Naive thymus-derived CD8-positive, alpha-beta T cell (primary cell): ENCODE data around the gene IGFLR1. TPM values are rescaled to one million over a fixed set of nuclear protein-coding genes. Genes with fewer than 3 reads are reported as not detected.

Source experiments
- ATAC-seq, 2 donors: fragments of 150-1000 bp; cut with Tn5 transposase in 1 of 2; sonication (Bioruptor Pico), chemical (Tn5 transposase) in 1 of 2; 1 replicate in 1 of 2; 2 replicates in 1 of 2; pipeline ENCODE4 v1.10.0; 2021; ENCODE audit warnings: mild to moderate bottlenecking in 2 of 2, moderate library complexity in 2 of 2
- POLR2A ChIA-PET: fragments of 350-600 bp; sonication (Branson Sonifier 250); formaldehyde crosslinking; loops from one replicate; lab custom pipeline; 2021; ENCODE audit warnings: antibody characterized with exemption; lab: Charles Lee
- DNase-seq, 10 donors: peaks; one replicate each; pipeline versions ENCODE4 v3.0.0 to v3.0.0-alpha.2; 2020 to 2022
- H3K27ac Mint-ChIP-seq, 10 donors: one replicate each; pipeline ENCODE4 v1.8.0; 2020 to 2022; ENCODE audit warnings: mild to moderate bottlenecking in 10 of 10, mixed read lengths in 10 of 10, moderate library complexity in 4 of 10, inconsistent platforms in 1 of 10
- H3K27me3 Mint-ChIP-seq, 5 donors: one replicate each; pipeline ENCODE4 v1.8.0; 2021 to 2022; ENCODE audit warnings: mixed read lengths in 5 of 5
- H3K36me3 Mint-ChIP-seq, 3 donors: one replicate each; pipeline ENCODE4 v1.8.0; 2020 to 2022; ENCODE audit warnings: mixed read lengths in 3 of 3, mild to moderate bottlenecking in 2 of 3, inconsistent platforms in 1 of 3
- H3K4me1 Mint-ChIP-seq, 4 donors: one replicate each; pipeline ENCODE4 v1.8.0; 2021 to 2022; ENCODE audit warnings: mixed read lengths in 4 of 4
- H3K4me3 Mint-ChIP-seq, 10 donors: one replicate each; pipeline ENCODE4 v1.8.0; 2020 to 2022; ENCODE audit warnings: mild to moderate bottlenecking in 10 of 10, mixed read lengths in 10 of 10, moderate library complexity in 6 of 10, inconsistent platforms in 1 of 10
- H3K9me3 Mint-ChIP-seq, 9 donors: one replicate each; pipeline ENCODE4 v1.8.0; 2020 to 2022; ENCODE audit warnings: mixed read lengths in 9 of 9, mild to moderate bottlenecking in 3 of 9, inconsistent platforms in 1 of 9, moderate library complexity in 1 of 9
- polyA plus RNA-seq, 3 donors: library from polyadenylated mRNA; unstranded; fragments of 300-500 nt; fragmentation: Illumina TruSeq; gene quantifications; one replicate each; pipeline ENCODE4 v1.2.3, GENCODE V29; 2021
- total RNA-seq, 8 experiments: library from RNA in 2 of 8; stranded (reverse) in 2 of 8; gene quantifications; one replicate each; pipeline ENCODE4 v1.2.3 and lab custom pipeline; 2021 to 2026

The IGFLR1 gene
- total and polyA plus RNA-seq, 5 experiments from 2014 or later, result 70.2 to 92.7 (median 82.5) TPM

DNA sequence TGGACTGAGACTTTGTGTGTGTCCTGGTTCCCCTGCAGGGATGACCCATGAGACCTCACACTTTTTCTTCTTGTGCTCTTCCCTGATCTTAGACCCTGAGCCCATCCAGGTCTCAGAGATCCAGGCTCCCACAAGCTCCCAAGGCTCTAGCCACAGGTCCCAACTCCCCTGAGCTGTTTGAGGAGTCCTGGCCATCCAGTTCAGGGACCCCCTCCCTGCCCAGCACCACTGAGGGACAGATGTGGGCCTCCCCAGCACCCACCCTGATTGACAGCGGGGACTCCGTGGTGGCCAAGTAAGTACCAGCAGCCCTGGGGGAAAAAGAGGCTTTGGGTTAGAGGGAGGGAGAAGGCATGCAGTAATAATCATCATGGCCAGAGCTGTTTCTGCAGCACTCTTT, 17.4 kb upstream of the IGFLR1 start:
- no peak for ATAC-seq

DNA sequence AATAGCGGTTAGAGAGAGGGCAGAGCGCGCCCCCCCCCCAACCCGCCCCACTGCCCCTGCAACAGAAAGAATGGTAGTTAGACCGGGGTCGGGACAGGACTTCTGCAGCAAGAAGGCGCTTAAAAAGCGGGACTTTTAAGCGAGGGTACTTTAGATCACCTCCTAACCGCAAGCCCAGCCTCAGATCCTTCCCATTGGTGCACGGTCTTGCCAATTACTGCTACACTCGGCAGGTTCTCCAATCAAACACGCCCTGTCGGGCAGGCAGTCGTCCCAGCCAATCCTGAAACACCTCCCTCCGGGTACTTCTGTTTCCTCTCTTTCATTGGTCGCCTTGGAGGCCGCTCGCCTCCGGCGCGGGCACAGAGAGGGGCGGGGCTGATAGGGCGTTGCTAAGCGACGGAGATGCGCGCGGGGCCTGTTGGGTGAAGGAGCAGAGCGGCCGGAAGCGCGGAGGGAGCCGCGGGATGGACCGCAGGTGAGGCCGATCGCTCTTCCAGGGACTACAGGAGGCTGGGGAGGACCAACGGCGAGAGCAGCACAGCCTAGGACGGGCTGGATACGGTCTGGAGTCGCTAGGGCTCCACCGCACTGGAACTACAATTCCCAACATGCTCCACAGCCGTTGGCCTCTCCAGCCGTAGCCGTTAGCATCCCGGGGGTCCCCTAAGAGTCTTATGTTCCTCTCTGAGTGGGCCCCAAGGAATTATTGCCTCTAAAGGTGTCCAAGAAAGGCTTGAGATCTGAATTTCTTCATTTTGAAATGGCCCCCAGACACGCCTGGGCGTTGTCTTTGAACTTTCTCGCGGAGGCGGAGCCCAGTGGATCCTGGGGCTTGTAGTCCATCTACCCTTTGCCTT, 15.7 kb upstream of the IGFLR1 start, which contains the start of gene PROSER3:
TSS of gene PROSER3 (plus strand) at position 428 of the 860 bp plus-strand sequence. CDS start at position 468, 40 bp downstream.
- H3K4me3 Mint-ChIP-seq, result peak within 1 kb of the TSS; percentile 90 to 99 (median 98)
- H3K4me1 Mint-ChIP-seq, result peaks cover 18 to 41% (median 40%) of the 10 kb centered on the region in 4 donors
- peaks cover 0 to 34% (median 5%) of the 10 kb centered on the region in 3 donors for H3K36me3 Mint-ChIP-seq
- ATAC-seq (peak; percentile 97), DNase-seq (peak; percentile 91 to 100 (median 99))
- peak within 1 kb of the TSS; percentile 93 to 98 (median 96) for H3K27ac Mint-ChIP-seq
- peaks cover 2 to 12% (median 9%) of the 10 kb centered on the region in 5 donors for H3K27me3 Mint-ChIP-seq
- H3K9me3 Mint-ChIP-seq, result no peaks in the 10 kb centered on the region
- POLR2A ChIA-PET, result interaction anchor here (0.9 to 4.1 kb wide), 7 partner anchors 10 to 55 kb away, joined by 4 to 36 read pairs (median 6); partner anchors contain the start of genes IGFLR1, LIN37, PSENEN and U2AF1L4

More for the DNA sequence above, 17.4 kb upstream of the IGFLR1 start:
- POLR2A ChIA-PET, result interaction anchor here (1.3 to 1.8 kb wide), 2 partner anchors 15 to 18 kb away, joined by 4 to 7 read pairs; partner anchors contain the start of genes IGFLR1, PSENEN and U2AF1L4
- Mint-ChIP-seq H3K4me3 (peak overlapping the region; percentile 16 to 98 (median 78)), H3K27me3 (peaks cover 2 to 11% (median 9%) of the 10 kb centered on the region in 5 donors), H3K36me3 (peaks cover 0 to 40% (median 0%) of the 10 kb centered on the region in 3 donors), H3K4me1 (peaks cover 17 to 41% (median 40%) of the 10 kb centered on the region in 4 donors), H3K9me3 (no peaks in the 10 kb centered on the region), H3K27ac (peak overlapping the region in 4 of 10 donors; percentile 16 to 85 (median 46))
- no peak for DNase-seq

DNA sequence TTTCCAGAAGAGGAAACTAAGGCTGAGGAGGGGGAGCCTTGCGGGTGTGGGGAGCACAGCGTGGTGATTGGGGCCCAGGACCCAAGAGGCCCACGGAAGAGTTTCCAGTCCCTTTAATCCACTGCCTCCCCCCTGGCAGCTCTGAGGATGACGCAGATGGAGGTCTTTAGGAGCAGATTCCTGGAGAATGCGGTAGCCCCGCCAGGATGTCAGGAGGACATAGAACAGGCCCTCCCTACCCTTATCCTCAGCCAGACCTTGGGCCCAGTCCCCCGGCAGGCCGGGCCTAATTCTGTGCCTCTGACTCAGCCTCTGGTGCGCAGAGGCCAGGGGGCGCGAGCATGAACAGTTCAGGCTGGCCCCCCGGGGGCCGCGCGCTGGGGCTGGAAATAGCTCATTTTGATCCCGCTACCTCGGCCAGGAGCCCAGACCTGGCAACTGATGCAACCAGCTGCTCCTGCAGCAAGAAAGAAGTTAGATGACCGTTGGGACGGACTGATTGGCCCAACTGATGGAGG, 15.0 kb upstream of the IGFLR1 start:
- Mint-ChIP-seq H3K9me3 (no peaks in the 10 kb centered on the region), H3K4me3 (peak overlapping the region; percentile 90 to 99 (median 98)), H3K27ac (peak overlapping the region in 6 of 10 donors; percentile 44 to 98 (median 94)), H3K4me1 (peaks cover 18 to 41% (median 40%) of the 10 kb centered on the region in 4 donors), H3K36me3 (peaks cover 0 to 27% (median 5%) of the 10 kb centered on the region in 3 donors), H3K27me3 (peaks cover 2 to 12% (median 9%) of the 10 kb centered on the region in 5 donors)
- ATAC-seq (no peak), DNase-seq (peak in 2 of 10 donors; percentile 21)
- POLR2A ChIA-PET, result interaction anchor here (0.6 to 4.1 kb wide), 7 partner anchors 8 to 55 kb away, joined by 3 to 36 read pairs (median 6); partner anchors contain the start of genes IGFLR1, LIN37, PSENEN and U2AF1L4

DNA sequence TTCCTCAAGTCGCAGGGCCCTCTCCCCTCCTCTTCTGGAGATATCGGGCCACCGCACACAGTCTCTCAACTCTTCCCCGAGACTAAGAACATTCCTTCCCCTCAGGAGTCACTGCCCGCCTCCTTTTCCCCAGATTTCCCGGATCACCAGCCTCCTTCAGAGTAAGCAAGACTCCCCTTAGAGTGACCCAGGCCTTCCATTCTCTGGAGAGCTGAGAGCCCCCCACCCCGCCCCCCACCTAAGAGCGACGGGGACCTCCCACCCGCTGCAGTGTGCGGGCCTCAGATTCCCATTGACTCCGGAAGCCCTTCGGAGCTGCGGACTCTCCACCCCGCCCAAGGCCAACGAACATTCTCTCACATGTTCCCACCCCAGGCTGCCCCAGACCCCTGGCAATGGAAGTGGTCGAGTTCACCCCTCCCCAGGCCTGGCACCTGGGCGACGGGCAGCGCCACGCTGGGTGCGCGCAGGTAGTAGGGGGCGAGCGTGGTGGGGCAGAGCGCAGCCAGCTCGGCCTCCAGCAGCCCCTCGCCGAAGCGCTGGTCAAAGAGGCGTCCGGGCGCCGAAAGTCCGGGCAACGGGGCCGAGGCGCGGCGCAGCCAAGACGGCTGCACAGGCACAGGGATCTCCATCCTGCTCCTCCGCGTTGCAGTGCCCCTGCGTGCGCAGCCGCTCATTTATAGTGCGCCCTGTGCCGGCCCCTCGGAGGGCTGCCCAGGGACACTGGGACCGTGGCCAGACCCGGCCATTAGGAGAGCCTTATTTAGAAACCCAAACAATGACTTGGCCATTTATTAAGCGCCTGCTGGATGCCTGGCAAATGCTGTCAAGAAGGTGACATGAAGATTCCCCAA, 14.4 kb upstream of the IGFLR1 start, which contains the start of gene HSPB6:
TSS of gene HSPB6 (minus strand) at position 653 of the 854 bp plus-strand sequence. CDS start at position 632, 21 bp downstream.
- POLR2A ChIA-PET, result interaction anchor here (0.6 to 4.1 kb wide), 8 partner anchors 7 to 109 kb away, joined by 3 to 36 read pairs (median 5); partner anchors contain the start of genes COX6B1, IGFLR1, LIN37 and PSENEN
- peak within 1 kb of the TSS; percentile 93 to 98 (median 96) for H3K27ac Mint-ChIP-seq
- peak within 1 kb of the TSS; percentile 90 to 99 (median 98) for H3K4me3 Mint-ChIP-seq
- ATAC-seq, result no peak
- no peaks in the 10 kb centered on the region for H3K9me3 Mint-ChIP-seq
- H3K36me3 Mint-ChIP-seq, result peaks cover 0 to 24% (median 5%) of the 10 kb centered on the region in 3 donors
- H3K4me1 Mint-ChIP-seq, result peaks cover 16 to 41% (median 38%) of the 10 kb centered on the region in 4 donors
- no peak for DNase-seq
- peaks cover 2 to 12% (median 9%) of the 10 kb centered on the region in 5 donors for H3K27me3 Mint-ChIP-seq

DNA sequence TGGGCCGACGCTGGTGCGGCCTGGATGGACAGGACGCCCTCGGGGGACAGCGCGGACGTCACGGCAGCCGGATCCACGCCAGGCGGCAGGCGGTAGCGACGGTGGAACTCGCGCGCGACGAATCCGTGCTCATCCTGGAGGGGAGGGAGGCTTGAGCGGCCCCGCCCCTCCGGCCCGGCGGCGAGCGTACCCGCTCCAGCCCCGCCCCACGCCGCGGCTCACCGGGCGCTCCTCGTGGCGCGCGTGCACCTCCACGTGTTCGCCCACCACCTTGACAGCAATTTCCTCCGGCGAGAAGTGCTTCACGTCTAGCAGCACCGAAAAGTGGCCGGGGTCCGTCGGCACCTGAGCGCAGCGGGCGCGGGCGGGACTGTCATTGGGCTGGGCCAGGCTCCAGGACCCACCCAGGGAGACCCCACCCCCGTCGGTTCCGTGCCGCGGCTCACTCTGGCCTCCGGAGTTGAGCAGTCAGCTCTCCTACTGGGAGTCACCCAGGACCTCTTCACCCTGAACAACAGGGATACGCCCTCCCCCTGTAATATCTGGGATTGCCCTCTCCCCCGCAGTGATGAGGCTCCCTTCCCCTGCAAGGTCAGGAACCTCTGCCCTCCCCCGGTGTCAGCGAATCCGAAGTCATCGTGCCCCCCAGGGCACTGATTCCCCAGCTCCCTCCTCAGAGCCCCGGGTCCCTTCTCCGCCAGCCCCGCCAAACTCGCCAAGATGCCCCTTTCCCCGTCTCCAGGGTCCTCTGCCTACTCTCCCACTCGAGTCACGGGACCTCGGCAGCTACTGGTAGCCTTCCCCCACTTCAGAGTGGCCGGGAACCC, 13.5 kb upstream of the IGFLR1 start:
- ATAC-seq (peak in 1 of 2 donors; percentile 6), DNase-seq (peak in 9 of 10 donors; percentile 34 to 74 (median 55))
- peak overlapping the region in 3 of 10 donors; percentile 69 to 91 (median 79) for H3K27ac Mint-ChIP-seq
- POLR2A ChIA-PET, result interaction anchor here (0.9 to 4.1 kb wide), 5 partner anchors 8 to 108 kb away, joined by 4 to 36 read pairs (median 10); partner anchors contain the start of genes COX6B1, IGFLR1, LIN37 and PSENEN
- peak overlapping the region; percentile 16 to 95 (median 66) for H3K4me3 Mint-ChIP-seq
- peaks cover 16 to 41% (median 37%) of the 10 kb centered on the region in 4 donors for H3K4me1 Mint-ChIP-seq
- H3K9me3 Mint-ChIP-seq, result no peaks in the 10 kb centered on the region
- peaks cover 0 to 19% (median 7%) of the 10 kb centered on the region in 3 donors for H3K36me3 Mint-ChIP-seq
- H3K27me3 Mint-ChIP-seq, result peaks cover 2 to 12% (median 9%) of the 10 kb centered on the region in 5 donors

DNA sequence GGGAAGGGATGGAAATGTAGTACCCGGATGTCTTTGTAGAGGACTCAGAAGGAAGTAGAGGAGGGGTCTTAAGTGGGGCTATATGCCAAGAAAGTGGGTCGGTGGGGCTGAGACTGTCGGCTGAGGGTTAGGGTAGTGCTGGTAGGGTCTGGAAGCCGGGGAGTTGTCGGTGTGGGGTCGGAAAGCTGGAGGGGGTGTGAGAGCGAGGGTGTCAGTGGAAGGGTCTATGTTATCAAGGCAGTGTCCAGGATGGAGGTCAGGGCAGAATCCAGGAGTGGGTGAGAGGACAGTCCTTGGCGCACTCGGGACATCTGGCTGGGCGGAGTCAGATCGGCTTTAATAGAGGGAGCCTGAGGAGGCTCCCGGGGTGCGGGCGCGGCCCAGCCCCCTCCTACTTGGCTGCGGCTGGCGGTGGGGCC, 12.9 kb upstream of the IGFLR1 start:
- peaks cover 2 to 12% (median 9%) of the 10 kb centered on the region in 5 donors for H3K27me3 Mint-ChIP-seq
- H3K4me1 Mint-ChIP-seq, result peaks cover 16 to 41% (median 36%) of the 10 kb centered on the region in 4 donors
- H3K9me3 Mint-ChIP-seq, result no peaks in the 10 kb centered on the region
- no peak for DNase-seq
- peak overlapping the region in 9 of 10 donors; percentile 28 to 95 (median 58) for H3K4me3 Mint-ChIP-seq
- POLR2A ChIA-PET, result interaction anchor here (0.9 to 4.1 kb wide), 2 partner anchors 11 to 107 kb away, joined by 4 to 36 read pairs; partner anchors contain the start of genes COX6B1, IGFLR1, PSENEN and U2AF1L4
- peaks cover 0 to 17% (median 7%) of the 10 kb centered on the region in 3 donors for H3K36me3 Mint-ChIP-seq
- H3K27ac Mint-ChIP-seq, result peak overlapping the region in 2 of 10 donors; percentile 34 to 40
- ATAC-seq, result no peak

DNA sequence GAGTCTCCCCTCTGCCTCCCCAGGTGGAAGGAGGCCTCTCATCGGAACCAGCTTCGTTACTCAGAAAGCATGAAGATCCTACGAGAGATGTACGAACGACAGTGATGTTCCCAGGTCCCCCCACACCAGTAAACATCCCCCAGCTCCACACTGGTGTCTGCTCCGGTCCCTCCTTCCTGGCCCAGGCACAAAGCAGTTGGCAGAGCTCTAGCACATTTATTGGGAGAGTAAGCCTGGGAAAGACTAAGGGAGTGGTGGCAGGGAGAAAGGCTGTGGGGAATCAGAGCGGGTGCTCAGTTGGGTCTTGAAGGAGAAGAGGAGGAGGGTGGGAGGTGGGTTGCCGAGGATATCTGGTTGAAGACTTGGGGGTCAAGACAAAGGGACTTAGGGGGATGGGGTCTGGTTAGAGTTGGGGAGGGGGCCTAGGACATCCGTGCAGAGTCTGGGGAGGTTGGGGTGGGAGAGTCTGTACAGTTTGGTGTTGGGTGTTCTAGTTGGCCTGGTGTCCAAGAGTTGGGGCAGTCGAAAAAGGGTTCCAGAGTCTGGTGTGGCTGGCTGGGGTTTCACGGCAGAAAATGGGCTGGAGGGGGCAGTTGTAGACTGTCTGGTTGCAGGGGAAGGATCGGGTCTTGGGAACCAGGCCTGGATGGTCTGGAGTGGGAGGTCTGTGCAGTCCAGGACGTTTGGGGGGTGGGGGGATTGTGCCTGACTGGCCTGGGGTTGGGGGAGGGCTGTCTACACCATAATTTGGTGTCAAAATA, 12.3 kb upstream of the IGFLR1 start:
- Mint-ChIP-seq H3K27ac (peak overlapping the region in 1 of 10 donors; percentile 49), H3K27me3 (peaks cover 2 to 12% (median 9%) of the 10 kb centered on the region in 5 donors), H3K4me3 (peak overlapping the region in 4 of 10 donors; percentile 10 to 95 (median 63)), H3K4me1 (peaks cover 15 to 43% (median 38%) of the 10 kb centered on the region in 4 donors), H3K9me3 (no peaks in the 10 kb centered on the region), H3K36me3 (peaks cover 0 to 17% (median 7%) of the 10 kb centered on the region in 3 donors)
- ATAC-seq (no peak), DNase-seq (peak in 1 of 10 donors; percentile 34)
- POLR2A ChIA-PET, result interaction anchor here (4.1 kb wide), 1 partner anchor 11 kb away, joined by 36 read pairs; the partner anchor contains the start of genes IGFLR1, PSENEN and U2AF1L4

DNA sequence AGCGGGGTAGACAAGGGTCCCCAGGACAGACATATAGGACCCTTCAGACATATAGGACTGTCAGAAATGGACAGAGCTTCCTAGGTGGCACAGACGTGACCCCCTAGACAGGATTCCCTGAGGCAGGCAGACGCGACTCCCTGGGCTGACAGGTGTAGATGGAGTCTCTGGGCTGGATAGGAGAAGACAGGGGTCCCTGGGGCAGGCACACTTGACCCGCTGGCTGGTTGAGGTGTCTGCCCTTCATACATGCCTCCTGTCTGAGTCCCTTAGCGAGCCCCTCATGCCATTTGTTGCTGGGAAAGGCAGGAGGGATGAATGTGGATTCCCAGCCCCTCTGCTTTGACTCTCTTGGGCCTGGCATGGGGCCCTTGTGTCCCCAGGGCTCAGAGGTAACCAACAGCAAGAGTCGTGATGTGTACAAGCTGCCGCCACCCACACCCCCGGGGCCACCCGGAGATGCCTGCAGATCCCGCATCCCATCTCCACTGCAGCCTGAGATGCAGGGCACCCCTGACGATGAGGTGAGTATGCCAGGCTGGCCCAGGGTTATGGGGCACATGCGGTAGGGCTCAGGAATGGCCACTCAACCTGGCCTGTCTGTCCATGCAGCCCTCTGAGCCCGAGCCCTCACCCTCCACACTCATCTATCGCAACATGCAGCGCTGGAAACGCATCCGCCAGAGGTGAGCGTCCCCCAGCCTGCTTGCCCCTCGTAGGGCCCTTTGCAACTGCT, 11.6 kb upstream of the IGFLR1 start:
- peaks cover 0 to 17% (median 7%) of the 10 kb centered on the region in 3 donors for H3K36me3 Mint-ChIP-seq
- ATAC-seq (no peak), DNase-seq (no peak)
- peaks cover 15 to 43% (median 37%) of the 10 kb centered on the region in 4 donors for H3K4me1 Mint-ChIP-seq
- H3K9me3 Mint-ChIP-seq, result no peaks in the 10 kb centered on the region
- peak overlapping the region in 1 of 10 donors; percentile 49 for H3K27ac Mint-ChIP-seq
- POLR2A ChIA-PET, result interaction anchor here (4.1 kb wide), 1 partner anchor 10 kb away, joined by 36 read pairs; the partner anchor contains the start of genes IGFLR1, PSENEN and U2AF1L4
- H3K4me3 Mint-ChIP-seq, result peak overlapping the region in 2 of 10 donors; percentile 10 to 95
- H3K27me3 Mint-ChIP-seq, result peaks cover 2 to 12% (median 9%) of the 10 kb centered on the region in 5 donors

DNA sequence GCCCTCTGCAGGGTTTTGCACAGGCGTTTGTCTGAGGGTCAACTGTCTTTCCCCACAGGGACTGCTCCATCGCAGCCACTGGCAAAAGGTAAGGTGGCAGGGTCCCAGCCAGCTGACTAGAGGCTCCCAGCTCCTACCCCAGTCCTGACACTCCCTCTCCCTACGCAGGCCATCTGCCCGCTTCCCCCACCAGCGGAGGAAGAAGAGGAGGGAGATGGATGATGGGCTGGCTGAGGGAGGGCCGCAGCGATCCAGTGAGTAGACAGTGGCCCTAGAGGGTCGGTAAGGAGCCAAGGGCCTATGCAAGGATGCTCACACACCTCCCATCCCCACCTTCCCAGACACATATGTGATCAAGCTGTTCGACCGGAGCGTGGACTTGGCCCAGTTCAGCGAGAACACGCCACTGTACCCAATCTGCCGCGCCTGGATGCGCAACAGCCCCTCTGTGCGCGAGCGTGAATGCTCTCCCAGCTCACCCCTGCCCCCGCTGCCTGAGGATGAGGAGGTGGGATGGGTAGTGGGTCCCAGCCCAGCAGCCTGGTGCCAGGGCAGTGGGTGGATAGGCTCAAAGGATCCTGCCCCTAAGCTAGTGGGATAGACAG, 10.6 kb upstream of the IGFLR1 start:
- Mint-ChIP-seq H3K4me1 (peaks cover 23 to 49% (median 41%) of the 10 kb centered on the region in 4 donors), H3K9me3 (no peaks in the 10 kb centered on the region), H3K4me3 (peak overlapping the region in 1 of 10 donors; percentile 56), H3K27ac (no peak overlapping the region), H3K27me3 (peaks cover 2 to 11% (median 9%) of the 10 kb centered on the region in 5 donors), H3K36me3 (peaks cover 0 to 17% (median 7%) of the 10 kb centered on the region in 3 donors)
- POLR2A ChIA-PET, result interaction anchor here (1.2 kb wide), 1 partner anchor 11 kb away, joined by 5 read pairs; the partner anchor contains the start of gene IGFLR1
- DNase-seq (no peak), ATAC-seq (no peak)
